Measurements from ENCODE around the gene ZNF318. TPM values are rescaled to one million over a fixed set of nuclear protein-coding genes. Genes with fewer than 3 reads are reported as not detected.

Gene ZNF318
- polyA plus RNA-seq, 2 of the 4 experiments (the other 2 are of a cell fraction), result 5.0 to 9.2 TPM

GRCh38 chr6:43286980-43287716, 82.3 kb downstream of the ZNF318 start:
- CTCF ChIA-PET, result interaction anchor here (0.6 to 2.6 kb wide), 7 partner anchors 9 to 110 kb away, joined by 3 to 6 read pairs (median 3); no protein-coding TSS in a partner anchor
- FAIRE-seq, result no peak
- TF ChIP-seq SREBF2 (IDR thresholded peaks at IDR 0.05) (no peak), RAD21 (conservative IDR thresholded peaks at IDR 0.05 in 1 of 2, IDR thresholded peaks at IDR 0.05 in 1 of 2) (peak in 1 of 2 experiments; percentile 26; a peak in 1 of 5 replicates)

GRCh38 chr6:43286456-43286979, 82.9 kb downstream of the ZNF318 start:
- ATAC-seq, result no peak; a peak in 1 of 6 replicates
- H3K4me2 ChIP-seq, result no peak overlapping the region
- WGBS (ENCODE audit: missing lambda C conversion rate), result 75% methylated on average over 2 of the region's 6 CpGs
- POLR2A ChIA-PET, result no interaction called here
- peak overlapping the region in 1 of 2 experiments; percentile 63; a peak in 1 of 6 replicates for H3K27ac ChIP-seq
- no peak for FAIRE-seq
- DNase-seq (ENCODE audit: low read depth in 1 of 2, low spot score in 1 of 2), result no peak
- H3K9me3 ChIP-seq, result no peaks in the 10 kb centered on the region
- TF ChIP-seq PHF8 (IDR thresholded peaks at IDR 0.05; ENCODE audit: borderline replicate concordance, low read depth), result no peak
- no peak for TF ChIP-seq CBX2 (IDR thresholded peaks at IDR 0.05; ENCODE audit: borderline replicate concordance, low read depth)
- TF ChIP-seq RNF2 (IDR thresholded peaks at IDR 0.05; ENCODE audit: borderline replicate concordance, low read depth), result no peak
- TF ChIP-seq EP300 (IDR thresholded peaks at IDR 0.05), result no peak
- no peak for TF ChIP-seq HOXB13 (CRISPR knock-in tag; IDR thresholded peaks at IDR 0.05; ENCODE audit: low read depth)
- no peak for TF ChIP-seq FOXS1 (CRISPR knock-in tag; IDR thresholded peaks at IDR 0.05)
- TF ChIP-seq, protein P1, sequence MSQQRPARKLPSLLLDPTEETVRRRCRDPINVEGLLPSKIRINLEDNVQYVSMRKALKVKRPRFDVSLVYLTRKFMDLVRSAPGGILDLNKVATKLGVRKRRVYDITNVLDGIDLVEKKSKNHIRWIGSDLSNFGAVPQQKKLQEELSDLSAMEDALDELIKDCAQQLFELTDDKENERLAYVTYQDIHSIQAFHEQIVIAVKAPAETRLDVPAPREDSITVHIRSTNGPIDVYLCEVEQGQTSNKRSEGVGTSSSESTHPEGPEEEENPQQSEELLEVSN (IDR thresholded peaks at IDR 0.05; ENCODE audit: borderline replicate concordance, low read depth), result no peak
- no peak for TF ChIP-seq SMC3 (IDR thresholded peaks at IDR 0.05)
- TF ChIP-seq TFCP2L1 (CRISPR knock-in tag; IDR thresholded peaks at IDR 0.05), result no peak
- no peak for TF ChIP-seq KDM5A (IDR thresholded peaks at IDR 0.05)
- TF ChIP-seq, protein P2, sequence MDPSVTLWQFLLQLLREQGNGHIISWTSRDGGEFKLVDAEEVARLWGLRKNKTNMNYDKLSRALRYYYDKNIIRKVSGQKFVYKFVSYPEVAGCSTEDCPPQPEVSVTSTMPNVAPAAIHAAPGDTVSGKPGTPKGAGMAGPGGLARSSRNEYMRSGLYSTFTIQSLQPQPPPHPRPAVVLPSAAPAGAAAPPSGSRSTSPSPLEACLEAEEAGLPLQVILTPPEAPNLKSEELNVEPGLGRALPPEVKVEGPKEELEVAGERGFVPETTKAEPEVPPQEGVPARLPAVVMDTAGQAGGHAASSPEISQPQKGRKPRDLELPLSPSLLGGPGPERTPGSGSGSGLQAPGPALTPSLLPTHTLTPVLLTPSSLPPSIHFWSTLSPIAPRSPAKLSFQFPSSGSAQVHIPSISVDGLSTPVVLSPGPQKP (IDR thresholded peaks at IDR 0.05; ENCODE audit: low read depth, low read length), result no peak
- no peak for TF ChIP-seq HOXB5 (CRISPR knock-in tag; IDR thresholded peaks at IDR 0.05)
- no peak for TF ChIP-seq POLR2AphosphoS2 (conservative IDR thresholded peaks at IDR 0.05; ENCODE audit: low read length)
- TF ChIP-seq MYC (IDR thresholded peaks at IDR 0.05; ENCODE audit: borderline replicate concordance, low read length), result no peak
- TF ChIP-seq RCOR1 (IDR thresholded peaks at IDR 0.05; ENCODE audit: low read depth, low read length), result no peak
- TF ChIP-seq USF2 (IDR thresholded peaks at IDR 0.05), result no peak
- peaks cover 14% of the 10 kb centered on the region; the same call in 2 of the 3 replicates for H3K4me1 ChIP-seq
- CTCF ChIA-PET, result interaction anchor here (1.0 to 2.6 kb wide), 5 partner anchors 18 to 111 kb away, joined by 3 to 6 read pairs (median 3); no protein-coding TSS in a partner anchor
- H3K4me3 ChIP-seq, result no peak overlapping the region

More at GRCh38 chr6:43286980-43287716, 82.3 kb downstream of the ZNF318 start:
- WGBS (ENCODE audit: missing lambda C conversion rate), result 88% methylated on average over 4 of the region's 10 CpGs
- peak overlapping the region; percentile 5 to 63; a peak in 3 of 6 replicates for H3K27ac ChIP-seq
- DNase-seq (ENCODE audit: low read depth in 1 of 2, low spot score in 1 of 2), result no peak
- peak; percentile 21 to 70; a peak in 3 of 6 replicates for ATAC-seq
- H3K4me2 ChIP-seq, result peak overlapping the region; percentile 37; the same call in 2 of the 3 replicates
- peaks cover 14% of the 10 kb centered on the region; the same call in 2 of the 3 replicates for H3K4me1 ChIP-seq
- H3K9me3 ChIP-seq, result no peaks in the 10 kb centered on the region
- POLR2A ChIA-PET, result interaction anchor here (0.6 kb wide), 1 partner anchor 313 kb away, joined by 3 read pairs; no protein-coding TSS in a partner anchor
- H3K4me3 ChIP-seq, result no peak overlapping the region

Small RNA genes lying within 50 kb of the gene (small RNA-seq; reads per million reads assigned to genes)
- gene AL590383.1, result 0 reads per million in 6 experiments
- gene RPL12P47, result 0 reads per million in 6 experiments

Other genes starting within 250 kb of the ZNF318 start
- gene SRF, start 198.4 kb downstream of the ZNF318 start, polyA plus RNA-seq (2011; rRNA removed), result 16.2 and 16.7 TPM in 2 replicates
- gene SRF, start 198.4 kb downstream of the ZNF318 start, polyA plus RNA-seq (2017; fragmentation: RNase III; extraction: RNeasy Plus Mini Kit Qiagen cat#74134 plus additional on column Dnase treatment), result 14.0 to 15.7 TPM (median 14.2 TPM) in 3 replicates
- 11.0 and 11.3 TPM in 2 replicates for gene CUL9, start 187.5 kb downstream of the ZNF318 start, polyA plus RNA-seq (2011; rRNA removed)
- gene CUL9, start 187.5 kb downstream of the ZNF318 start, polyA plus RNA-seq (2017; fragmentation: RNase III; extraction: RNeasy Plus Mini Kit Qiagen cat#74134 plus additional on column Dnase treatment), result 10.9 to 12.7 TPM (median 12.5 TPM) in 3 replicates
- 51.4 and 63.2 TPM in 2 replicates for gene DNPH1, start 140.2 kb downstream of the ZNF318 start, polyA plus RNA-seq (2011; rRNA removed)
- gene DNPH1, start 140.2 kb downstream of the ZNF318 start, polyA plus RNA-seq (2017; fragmentation: RNase III; extraction: RNeasy Plus Mini Kit Qiagen cat#74134 plus additional on column Dnase treatment), result 77.5 to 82.0 TPM (median 80.2 TPM) in 3 replicates
- gene TTBK1, start 126.2 kb downstream of the ZNF318 start, polyA plus RNA-seq (2011; rRNA removed), result 0.03 TPM in 1 of 2 replicates, not detected in the other
- gene TTBK1, start 126.2 kb downstream of the ZNF318 start, polyA plus RNA-seq (2017; fragmentation: RNase III; extraction: RNeasy Plus Mini Kit Qiagen cat#74134 plus additional on column Dnase treatment), result 0.04 to 0.05 TPM (median 0.04 TPM) in 3 replicates
- not detected in 2 replicates for gene SLC22A7, start 71.4 kb downstream of the ZNF318 start, polyA plus RNA-seq (2011; rRNA removed)
- gene SLC22A7, start 71.4 kb downstream of the ZNF318 start, polyA plus RNA-seq (2017; fragmentation: RNase III; extraction: RNeasy Plus Mini Kit Qiagen cat#74134 plus additional on column Dnase treatment), result not detected in 3 replicates
- gene CRIP3, start 60.8 kb downstream of the ZNF318 start, polyA plus RNA-seq (2011; rRNA removed), result 1.3 and 2.6 TPM in 2 replicates
- gene CRIP3, start 60.8 kb downstream of the ZNF318 start, polyA plus RNA-seq (2017; fragmentation: RNase III; extraction: RNeasy Plus Mini Kit Qiagen cat#74134 plus additional on column Dnase treatment), result 2.1 to 2.8 TPM (median 2.4 TPM) in 3 replicates
- 6.8 and 8.5 TPM in 2 replicates for gene ABCC10, start 57.9 kb upstream of the ZNF318 start, polyA plus RNA-seq (2011; rRNA removed)
- 8.9 to 10.5 TPM (median 9.3 TPM) in 3 replicates for gene ABCC10, start 57.9 kb upstream of the ZNF318 start, polyA plus RNA-seq (2017; fragmentation: RNase III; extraction: RNeasy Plus Mini Kit Qiagen cat#74134 plus additional on column Dnase treatment)
- gene DLK2, start 85.9 kb upstream of the ZNF318 start, polyA plus RNA-seq (2011; rRNA removed), result 2.9 and 3.4 TPM in 2 replicates
- gene DLK2, start 85.9 kb upstream of the ZNF318 start, polyA plus RNA-seq (2017; fragmentation: RNase III; extraction: RNeasy Plus Mini Kit Qiagen cat#74134 plus additional on column Dnase treatment), result 2.2 to 2.6 TPM (median 2.5 TPM) in 3 replicates
- 12.7 and 15.7 TPM in 2 replicates for gene TJAP1, start 107.9 kb upstream of the ZNF318 start, polyA plus RNA-seq (2011; rRNA removed)
- gene TJAP1, start 107.9 kb upstream of the ZNF318 start, polyA plus RNA-seq (2017; fragmentation: RNase III; extraction: RNeasy Plus Mini Kit Qiagen cat#74134 plus additional on column Dnase treatment), result 12.7 to 13.7 TPM (median 13.1 TPM) in 3 replicates
- 0.24 and 0.26 TPM in 2 replicates for gene LRRC73, start 140.7 kb upstream of the ZNF318 start, polyA plus RNA-seq (2011; rRNA removed)
- 0.61 to 0.72 TPM (median 0.71 TPM) in 3 replicates for gene LRRC73, start 140.7 kb upstream of the ZNF318 start, polyA plus RNA-seq (2017; fragmentation: RNase III; extraction: RNeasy Plus Mini Kit Qiagen cat#74134 plus additional on column Dnase treatment)
- gene YIPF3, start 147.3 kb upstream of the ZNF318 start, polyA plus RNA-seq (2011; rRNA removed), result 99.5 and 108 TPM in 2 replicates
- gene YIPF3, start 147.3 kb upstream of the ZNF318 start, polyA plus RNA-seq (2017; fragmentation: RNase III; extraction: RNeasy Plus Mini Kit Qiagen cat#74134 plus additional on column Dnase treatment), result 51.6 to 72.0 TPM (median 63.4 TPM) in 3 replicates
- 63.1 and 85.1 TPM in 2 replicates for gene POLR1C, start 147.4 kb upstream of the ZNF318 start, polyA plus RNA-seq (2011; rRNA removed)
- gene POLR1C, start 147.4 kb upstream of the ZNF318 start, polyA plus RNA-seq (2017; fragmentation: RNase III; extraction: RNeasy Plus Mini Kit Qiagen cat#74134 plus additional on column Dnase treatment), result 46.5 to 50.0 TPM (median 48.5 TPM) in 3 replicates
- 51.0 and 53.9 TPM in 2 replicates for gene XPO5, start 206.4 kb upstream of the ZNF318 start, polyA plus RNA-seq (2011; rRNA removed)
- 24.7 to 27.7 TPM (median 24.8 TPM) in 3 replicates for gene XPO5, start 206.4 kb upstream of the ZNF318 start, polyA plus RNA-seq (2017; fragmentation: RNase III; extraction: RNeasy Plus Mini Kit Qiagen cat#74134 plus additional on column Dnase treatment)
- 14.4 and 14.5 TPM in 2 replicates for gene POLH, start 206.5 kb upstream of the ZNF318 start, polyA plus RNA-seq (2011; rRNA removed)
- 7.0 to 9.7 TPM (median 9.4 TPM) in 3 replicates for gene POLH, start 206.5 kb upstream of the ZNF318 start, polyA plus RNA-seq (2017; fragmentation: RNase III; extraction: RNeasy Plus Mini Kit Qiagen cat#74134 plus additional on column Dnase treatment)

All from A549 (cell line).